ENCODE measurements around the gene MSGN1.

Gene MSGN1

DNA sequence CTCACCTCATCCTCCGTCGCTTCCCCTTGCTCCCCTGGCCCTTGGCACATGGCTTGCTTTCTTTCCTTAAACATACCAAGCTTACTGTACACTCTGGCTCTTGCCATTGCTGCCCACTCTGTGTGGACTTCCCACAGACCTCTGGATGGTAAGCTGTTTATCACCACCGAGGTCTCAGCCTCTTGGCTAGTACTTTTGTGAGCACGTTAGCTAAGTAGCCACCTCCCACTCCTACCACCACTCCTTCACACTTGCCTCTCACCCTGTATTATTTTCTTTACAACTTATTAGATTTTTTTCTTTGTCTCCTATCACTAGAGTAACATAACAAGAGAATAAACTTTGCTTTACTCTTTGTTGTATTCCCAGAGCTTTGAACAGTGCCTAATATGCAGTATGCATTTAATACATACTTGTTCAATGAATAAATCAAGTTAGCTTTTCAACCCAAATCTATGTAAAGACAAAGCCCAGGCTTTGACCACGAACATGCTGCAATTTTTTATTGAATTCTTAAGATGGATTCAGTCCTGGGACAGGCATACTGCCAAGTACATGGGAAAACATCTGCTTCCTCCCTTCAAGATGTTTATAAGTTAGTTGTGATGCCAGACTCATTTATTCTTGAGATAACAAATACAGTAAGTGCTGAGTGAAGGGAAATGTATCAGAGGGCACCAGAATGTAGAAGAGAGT, 25.0 kb upstream of the MSGN1 start:
- Histone ChIP-seq H3K27me3 (ENCODE audit: insufficient read depth, low read length, poor library complexity, severe bottlenecking) (peaks cover 35% of the 10 kb centered on the region), H3K9ac (ENCODE audit: low read depth, low read length, poor library complexity, severe bottlenecking) (no peak overlapping the region), H3K4me2 (ENCODE audit: low read depth, low read length, poor library complexity, severe bottlenecking) (no peak overlapping the region), H3K4me3 (ENCODE audit: low read length, poor library complexity, severe bottlenecking) (no peak overlapping the region), H3K4me1 (ENCODE audit: insufficient read depth, low read length, poor library complexity, severe bottlenecking) (peaks cover 20% of the 10 kb centered on the region), H2AFZ (ENCODE audit: low read length) (no peak overlapping the region), H4K20me1 (ENCODE audit: insufficient read depth, low read length, poor library complexity, severe bottlenecking) (no peaks in the 10 kb centered on the region), H3F3A (ENCODE audit: low read depth) (peaks cover 7% of the 10 kb centered on the region; the same call in 1 of the 2 replicates), H3K9me2 (replicated peaks; ENCODE audit: low read depth, low read length) (no peaks in the 10 kb centered on the region), H3K79me2 (ENCODE audit: insufficient read depth, low read length) (no peaks in the 10 kb centered on the region), H3K36me3 (ENCODE audit: insufficient read depth, low read length) (no peaks in the 10 kb centered on the region), H3K9me3 (ENCODE audit: insufficient read depth, low read depth, low read length) (no peaks in the 10 kb centered on the region)
- TF ChIP-seq EZH2phosphoT487 (IDR thresholded peaks at IDR 0.05; ENCODE audit: borderline replicate concordance) (no peak), CTCF (conservative IDR thresholded peaks at IDR 0.05; ENCODE audit: low read length) (no peak)

- TF ChIP-seq EZH2phosphoT487 (IDR thresholded peaks at IDR 0.05; ENCODE audit: borderline replicate concordance): no peak
- no peak for TF ChIP-seq CTCF (conservative IDR thresholded peaks at IDR 0.05; ENCODE audit: low read length)
- Histone ChIP-seq H2AFZ (ENCODE audit: low read length) (no peak overlapping the region), H3K4me3 (ENCODE audit: low read length, poor library complexity, severe bottlenecking) (no peak overlapping the region), H3F3A (ENCODE audit: low read depth) (peaks cover 7% of the 10 kb centered on the region; the same call in 1 of the 2 replicates), H3K4me1 (ENCODE audit: insufficient read depth, low read length, poor library complexity, severe bottlenecking) (peaks cover 20% of the 10 kb centered on the region), H4K20me1 (ENCODE audit: insufficient read depth, low read length, poor library complexity, severe bottlenecking) (no peaks in the 10 kb centered on the region), H3K27me3 (ENCODE audit: insufficient read depth, low read length, poor library complexity, severe bottlenecking) (peaks cover 38% of the 10 kb centered on the region), H3K9me2 (replicated peaks; ENCODE audit: low read depth, low read length) (no peaks in the 10 kb centered on the region), H3K79me2 (ENCODE audit: insufficient read depth, low read length) (no peaks in the 10 kb centered on the region), H3K36me3 (ENCODE audit: insufficient read depth, low read length) (no peaks in the 10 kb centered on the region), H3K4me2 (ENCODE audit: low read depth, low read length, poor library complexity, severe bottlenecking) (peak overlapping the region; percentile 30), H3K9ac (ENCODE audit: low read depth, low read length, poor library complexity, severe bottlenecking) (no peak overlapping the region), H3K9me3 (ENCODE audit: insufficient read depth, low read depth, low read length) (no peaks in the 10 kb centered on the region)
These were observed 24.5 kb upstream of the MSGN1 start for GRCh38 chr2:17791817-17792130.

GRCh38 chr2:17792515-17792914, 23.7 kb upstream of the MSGN1 start:
- H3K9me2 ChIP-seq (replicated peaks; ENCODE audit: low read depth, low read length): no peaks in the 10 kb centered on the region
- H3K4me1 ChIP-seq (ENCODE audit: insufficient read depth, low read length, poor library complexity, severe bottlenecking): peaks cover 20% of the 10 kb centered on the region

More at GRCh38 chr2:17792515-17792914, 23.7 kb upstream of the MSGN1 start:
- peak overlapping the region; percentile 30 for H3K4me2 ChIP-seq (ENCODE audit: low read depth, low read length, poor library complexity, severe bottlenecking)
- H3K4me3 ChIP-seq (ENCODE audit: low read length, poor library complexity, severe bottlenecking): no peak overlapping the region
- no peak overlapping the region for H2AFZ ChIP-seq (ENCODE audit: low read length)
- no peaks in the 10 kb centered on the region for H3K36me3 ChIP-seq (ENCODE audit: insufficient read depth, low read length)
- TF ChIP-seq EZH2phosphoT487 (IDR thresholded peaks at IDR 0.05; ENCODE audit: borderline replicate concordance): no peak
- no peak for TF ChIP-seq CTCF (conservative IDR thresholded peaks at IDR 0.05; ENCODE audit: low read length)
- H3F3A ChIP-seq (ENCODE audit: low read depth): peaks cover 7% of the 10 kb centered on the region; the same call in 1 of the 2 replicates
- H3K9ac ChIP-seq (ENCODE audit: low read depth, low read length, poor library complexity, severe bottlenecking): no peak overlapping the region
- H4K20me1 ChIP-seq (ENCODE audit: insufficient read depth, low read length, poor library complexity, severe bottlenecking): no peaks in the 10 kb centered on the region
- no peaks in the 10 kb centered on the region for H3K9me3 ChIP-seq (ENCODE audit: insufficient read depth, low read depth, low read length)
- no peaks in the 10 kb centered on the region for H3K79me2 ChIP-seq (ENCODE audit: insufficient read depth, low read length)
- peaks cover 38% of the 10 kb centered on the region for H3K27me3 ChIP-seq (ENCODE audit: insufficient read depth, low read length, poor library complexity, severe bottlenecking)
